K562 treated with DMSO at 1 percent for 24 hours (cell line): ENCODE measurements around the gene CCDC90B. TPM values are rescaled to one million over a fixed set of nuclear protein-coding genes. Genes with fewer than 3 reads are reported as not detected.

Source experiments
- total RNA-seq: library from RNA; unstranded; fragments of 300-600 nt; gene quantifications from 2 replicates; pipeline ENCODE4 v1.2.3, GENCODE V29; 2022; ENCODE audit warnings: low read depth; ENCODE audit not compliant: insufficient read depth

The CCDC90B gene
- 24.2 and 32.6 TPM in 2 replicates for total RNA-seq

GRCh38 chr11:83285771-83286528 is at the start of gene CCDC90B:
CCDC90B (minus strand) TSS chr11:83286367; CDS start chr11:83285972, 395 bp downstream.

Other genes starting within 250 kb of the CCDC90B start
- 1.5 and 2.6 TPM in 2 replicates for gene RAB30, start 214.5 kb downstream of the CCDC90B start, total RNA-seq
- 21.9 and 26.7 TPM in 2 replicates for gene PCF11, start 129.2 kb downstream of the CCDC90B start, total RNA-seq
- gene ANKRD42, start 92.7 kb downstream of the CCDC90B start, total RNA-seq = 5.3 and 5.6 TPM in 2 replicates